Loucy (cell line): ENCODE data around the gene PTGER1.

Source experiments
- EZH2phosphoT487 ChIP-seq: fragments of 200-600 bp; IDR thresholded peaks from 2 replicates; pipeline ENCODE4 v1.6.1; 2018; ENCODE audit warnings: antibody characterized with exemption, mild to moderate bottlenecking, moderate library complexity, borderline replicate concordance
- TF ChIP-seq, protein P1 (sequence below): fragments of 200-600 bp; sonication (generic); conservative IDR thresholded peaks from 2 replicates; pipeline ENCODE4 v1.5.1; 2014; ENCODE audit warnings: mild to moderate bottlenecking, antibody characterized with exemption, low read length

DNA sequence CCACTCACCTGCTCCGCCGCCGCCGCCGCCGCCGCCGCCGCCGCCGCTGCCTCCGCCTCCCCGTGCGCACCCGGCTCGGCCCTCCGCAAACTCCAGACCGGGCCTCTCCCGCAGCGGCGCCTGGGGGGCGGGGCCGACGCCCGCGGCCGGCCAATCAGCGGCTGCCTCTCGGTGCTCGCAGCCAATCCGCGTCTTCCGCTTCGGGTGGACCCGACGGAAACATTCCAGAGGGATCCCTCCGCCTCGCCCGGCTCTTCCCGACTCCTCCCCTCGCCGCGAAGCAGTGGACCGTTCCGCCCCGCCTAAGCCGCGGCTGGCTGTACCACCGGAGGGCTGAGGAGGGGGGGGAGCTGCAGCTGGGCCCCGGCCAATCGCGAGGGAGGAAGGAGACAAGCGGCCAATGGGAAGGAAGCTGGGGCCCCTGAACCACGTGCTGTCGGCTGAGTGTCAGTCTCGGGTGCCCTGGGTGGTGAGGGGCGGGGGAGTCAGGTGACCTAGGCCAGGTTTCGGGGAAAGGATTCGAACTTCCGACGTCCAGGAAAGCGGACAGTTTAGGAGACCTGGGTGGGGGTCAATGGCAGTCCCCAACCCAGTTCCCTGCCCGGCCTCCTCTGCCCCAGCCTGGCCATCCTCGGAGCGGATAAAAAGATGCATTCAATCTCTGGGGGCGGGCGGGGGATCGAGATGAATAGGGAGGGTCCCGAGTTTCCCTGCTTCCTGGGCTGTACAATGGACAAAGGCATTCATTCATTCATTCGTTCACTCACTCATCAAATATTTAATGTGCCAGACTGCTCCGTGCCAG is 21.1 kb upstream of the PTGER1 start, which contains the start of gene GIPC1:
- TF ChIP-seq, protein P1, sequence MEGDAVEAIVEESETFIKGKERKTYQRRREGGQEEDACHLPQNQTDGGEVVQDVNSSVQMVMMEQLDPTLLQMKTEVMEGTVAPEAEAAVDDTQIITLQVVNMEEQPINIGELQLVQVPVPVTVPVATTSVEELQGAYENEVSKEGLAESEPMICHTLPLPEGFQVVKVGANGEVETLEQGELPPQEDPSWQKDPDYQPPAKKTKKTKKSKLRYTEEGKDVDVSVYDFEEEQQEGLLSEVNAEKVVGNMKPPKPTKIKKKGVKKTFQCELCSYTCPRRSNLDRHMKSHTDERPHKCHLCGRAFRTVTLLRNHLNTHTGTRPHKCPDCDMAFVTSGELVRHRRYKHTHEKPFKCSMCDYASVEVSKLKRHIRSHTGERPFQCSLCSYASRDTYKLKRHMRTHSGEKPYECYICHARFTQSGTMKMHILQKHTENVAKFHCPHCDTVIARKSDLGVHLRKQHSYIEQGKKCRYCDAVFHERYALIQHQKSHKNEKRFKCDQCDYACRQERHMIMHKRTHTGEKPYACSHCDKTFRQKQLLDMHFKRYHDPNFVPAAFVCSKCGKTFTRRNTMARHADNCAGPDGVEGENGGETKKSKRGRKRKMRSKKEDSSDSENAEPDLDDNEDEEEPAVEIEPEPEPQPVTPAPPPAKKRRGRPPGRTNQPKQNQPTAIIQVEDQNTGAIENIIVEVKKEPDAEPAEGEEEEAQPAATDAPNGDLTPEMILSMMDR = no peak
- no peak for TF ChIP-seq EZH2phosphoT487
